Activated naive CD4-positive, alpha-beta T cell treated with anti-CD3 and anti-CD28 coated beads for 36 hours (primary cell): ENCODE results near the gene KLF13. TPM values are rescaled to one million over a fixed set of nuclear protein-coding genes. Genes with fewer than 3 reads are reported as not detected.

ENCODE experiments used
- CTCF ChIA-PET: fragments of 350-600 bp; sonication (Branson Sonifier 250); formaldehyde crosslinking; loops from one replicate; lab custom pipeline; 2021; ENCODE audit warnings: antibody characterized with exemption; lab: Charles Lee
- DNase-seq: peaks from one replicate; pipeline ENCODE4 v3.0.0-alpha.2; 2020
- H3K27ac Mint-ChIP-seq: one replicate; pipeline ENCODE4 v1.8.0; 2021; ENCODE audit warnings: mild to moderate bottlenecking, mixed read lengths
- H3K27me3 Mint-ChIP-seq: one replicate; pipeline ENCODE4 v1.8.0; 2021; ENCODE audit warnings: low read depth, mixed read lengths
- H3K36me3 Mint-ChIP-seq: one replicate; pipeline ENCODE4 v1.8.0; 2021; ENCODE audit warnings: low read depth, mixed read lengths
- H3K4me1 Mint-ChIP-seq: one replicate; pipeline ENCODE4 v1.8.0; 2021; ENCODE audit warnings: low read depth, mixed read lengths
- H3K4me3 Mint-ChIP-seq: one replicate; pipeline ENCODE4 v1.8.0; 2021; ENCODE audit warnings: mild to moderate bottlenecking, moderate library complexity, mixed read lengths
- H3K9me3 Mint-ChIP-seq: one replicate; pipeline ENCODE4 v1.8.0; 2021; ENCODE audit warnings: mixed read lengths
- intact Hi-C: fragments of 100-400 bp; cut with micrococcal nuclease; formaldehyde crosslinking; loops from one replicate; pipeline ENCODE4 v1.15.1; 2023
- total RNA-seq, 2 experiments: library from RNA; stranded (reverse); gene quantifications; one replicate each; pipeline ENCODE4 v1.2.3, GENCODE V29; 2021

Gene KLF13
- total RNA-seq, 2 experiments from 2014 or later: 115 to 121 TPM

DNA sequence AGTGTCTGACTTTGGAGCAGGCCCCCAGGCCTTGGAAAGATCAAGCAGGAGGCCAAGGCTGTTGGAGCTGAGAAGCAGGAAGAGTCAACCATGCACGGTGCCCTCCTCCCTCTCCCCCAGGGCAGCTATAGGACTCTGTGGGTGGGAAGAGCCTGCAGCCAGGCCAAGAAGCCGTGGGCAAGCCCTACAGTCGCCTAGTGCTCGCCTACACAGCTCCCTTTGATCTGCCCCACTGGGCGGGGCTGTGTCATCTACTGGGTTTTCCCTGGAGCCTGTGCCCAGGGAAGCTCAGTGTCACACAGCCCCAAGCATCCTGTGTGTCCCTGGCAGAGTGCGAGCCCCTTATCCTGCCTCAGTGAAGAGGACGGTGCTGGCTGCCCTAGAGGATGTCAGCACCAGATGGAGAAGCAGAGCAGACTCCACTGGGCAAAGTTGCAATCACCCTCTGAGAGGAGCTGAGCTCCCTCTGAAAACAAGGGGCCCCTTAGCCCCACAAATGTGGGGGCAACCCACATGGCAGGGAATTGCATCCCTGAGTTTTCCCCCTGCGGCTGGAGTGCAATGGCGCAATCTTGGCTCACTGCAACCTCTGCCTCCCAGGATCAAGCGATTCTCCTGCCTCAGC lies 72.2 kb downstream of the KLF13 start:
- no peaks in the 10 kb centered on the region for H3K9me3 Mint-ChIP-seq
- intact Hi-C loops: no loop called here
- peaks cover 25% of the 10 kb centered on the region for H3K4me1 Mint-ChIP-seq
- H3K36me3 Mint-ChIP-seq: no peaks in the 10 kb centered on the region
- peak; percentile 64 for DNase-seq
- no peaks in the 10 kb centered on the region for H3K27me3 Mint-ChIP-seq
- CTCF ChIA-PET: interaction anchor here (1.3 to 2.9 kb wide), 3 partner anchors 33 to 90 kb away, joined by 6 to 16 read pairs (median 7); no protein-coding TSS in a partner anchor
- H3K4me3 Mint-ChIP-seq: no peak overlapping the region
- no peak overlapping the region for H3K27ac Mint-ChIP-seq

DNA sequence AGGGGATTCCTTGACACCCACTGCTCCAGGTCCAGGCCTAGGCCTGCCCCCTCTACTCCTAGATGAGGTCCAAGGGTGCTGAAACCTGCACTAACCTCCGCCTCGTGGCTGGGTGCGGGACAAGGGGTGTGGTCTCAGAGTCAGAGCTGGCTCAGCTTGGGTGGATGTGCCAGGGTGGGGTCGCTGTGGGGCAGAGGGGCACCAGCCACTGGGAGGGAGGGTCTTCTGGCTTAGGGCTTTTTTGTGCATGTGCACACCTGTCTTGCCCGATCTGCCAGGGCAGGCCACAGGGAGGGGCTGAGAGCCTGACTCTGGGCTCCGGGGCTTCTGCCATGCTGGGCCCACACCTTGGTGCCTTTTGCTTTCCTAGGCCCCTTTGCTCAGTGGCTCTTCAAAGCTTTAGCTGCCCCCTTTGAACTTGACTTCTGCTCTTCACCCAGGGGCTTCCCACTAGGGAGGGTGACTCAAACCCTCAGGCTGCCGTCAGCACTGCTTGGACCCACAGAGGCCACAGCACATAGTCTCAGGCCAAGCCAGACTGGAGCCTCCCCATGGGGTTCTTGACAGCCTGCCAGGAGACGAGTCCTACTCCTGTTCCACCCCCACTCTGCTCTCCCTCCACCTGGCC lies 73.0 kb downstream of the KLF13 start:
- Mint-ChIP-seq H3K36me3 (no peaks in the 10 kb centered on the region), H3K9me3 (no peaks in the 10 kb centered on the region), H3K4me3 (no peak overlapping the region), H3K27ac (no peak overlapping the region), H3K4me1 (peaks cover 28% of the 10 kb centered on the region), H3K27me3 (no peaks in the 10 kb centered on the region)
- no peak for DNase-seq
- CTCF ChIA-PET: interaction anchor here (0.5 to 2.9 kb wide), 4 partner anchors 34 to 199 kb away, joined by 3 to 16 read pairs (median 5); no protein-coding TSS in a partner anchor
- intact Hi-C loops: no loop called here

DNA sequence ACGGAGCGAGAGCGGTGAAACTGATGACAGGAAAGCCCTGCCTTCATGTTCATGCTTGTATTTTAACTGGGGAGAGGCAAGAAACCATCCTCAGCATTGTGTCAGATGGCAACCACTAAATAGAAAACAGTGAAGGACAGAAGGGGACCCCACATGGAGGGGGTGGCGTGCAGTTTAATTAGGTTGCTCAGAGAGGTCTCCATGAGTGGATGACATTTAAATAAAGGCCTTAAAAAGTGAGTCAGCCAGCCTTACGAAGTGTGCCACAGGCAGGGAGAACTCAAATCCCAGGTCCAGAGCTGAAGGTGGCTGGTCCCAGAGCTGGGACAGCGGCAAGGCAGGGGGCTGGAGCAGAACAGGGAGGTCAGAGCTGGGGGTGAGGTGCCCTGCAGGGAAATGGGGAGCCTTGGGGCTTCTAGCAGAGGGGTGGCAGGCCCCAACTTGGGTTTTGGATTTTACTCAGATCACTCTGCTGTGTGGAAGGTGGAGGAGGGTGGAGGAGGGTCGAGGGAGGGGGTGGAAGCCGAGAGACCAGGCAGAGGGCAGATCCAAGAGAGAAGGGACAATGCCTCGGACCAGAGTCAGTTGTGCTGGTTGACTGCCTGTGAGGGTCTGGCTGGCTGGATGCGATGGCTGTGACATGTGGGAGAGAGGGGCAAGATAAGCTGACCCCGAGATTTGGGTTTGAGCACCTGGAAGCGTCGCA lies 73.7 kb downstream of the KLF13 start:
- H3K9me3 Mint-ChIP-seq: no peaks in the 10 kb centered on the region
- intact Hi-C loops: no loop called here

DNA sequence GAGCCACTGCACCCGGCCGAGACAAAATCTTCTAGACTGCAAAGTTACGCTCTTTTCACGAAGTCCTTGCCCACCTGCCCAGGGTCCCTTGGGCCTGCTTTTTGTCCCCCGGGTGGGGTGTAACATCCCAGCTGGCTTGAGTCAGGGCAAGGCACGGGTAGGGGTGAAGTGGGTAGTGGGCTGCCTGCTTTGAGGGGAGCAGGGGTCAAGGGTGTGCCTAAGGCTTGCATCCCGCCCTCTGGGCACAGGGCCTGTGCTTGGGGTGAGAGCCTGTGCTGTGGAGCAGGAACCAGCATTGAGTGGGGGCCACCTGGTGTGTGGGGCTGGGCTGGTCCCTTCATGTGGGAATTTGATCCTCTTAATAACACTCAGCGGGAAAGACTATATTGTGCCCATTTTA lies 74.6 kb downstream of the KLF13 start:
- H3K4me3 Mint-ChIP-seq: no peak overlapping the region
- CTCF ChIA-PET: interaction anchor here (0.5 kb wide), 1 partner anchor 255 kb away, joined by 3 read pairs; no protein-coding TSS in a partner anchor
- no peak overlapping the region for H3K27ac Mint-ChIP-seq

More for the DNA sequence above, 73.7 kb downstream of the KLF13 start:
- H3K27me3 Mint-ChIP-seq: no peaks in the 10 kb centered on the region
- CTCF ChIA-PET: interaction anchor here (0.5 to 0.7 kb wide), 2 partner anchors 179 to 599 kb away, joined by 3 to 4 read pairs; no protein-coding TSS in a partner anchor
- peaks cover 35% of the 10 kb centered on the region for H3K4me1 Mint-ChIP-seq
- DNase-seq: no peak
- no peaks in the 10 kb centered on the region for H3K36me3 Mint-ChIP-seq
- no peak overlapping the region for H3K4me3 Mint-ChIP-seq
- H3K27ac Mint-ChIP-seq: no peak overlapping the region

DNA sequence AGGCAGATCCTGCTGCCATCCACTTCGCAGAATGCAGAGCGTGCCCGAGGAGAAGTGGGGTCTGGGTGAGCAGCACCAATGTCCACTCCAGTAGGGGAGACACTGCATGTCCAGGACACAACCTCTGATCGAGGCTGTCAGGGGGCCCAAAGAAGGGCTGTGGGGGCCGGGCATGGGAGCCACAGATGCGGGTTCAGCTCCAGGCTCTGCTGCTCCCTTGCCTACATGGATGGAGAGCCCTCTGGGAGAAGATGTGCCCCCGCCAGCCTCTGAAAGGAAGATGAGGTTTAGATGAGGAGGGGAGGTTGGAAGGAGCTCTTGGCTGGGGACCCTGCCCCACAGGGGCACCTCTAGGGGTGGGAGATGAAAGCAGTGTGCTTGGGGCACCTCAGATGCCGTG lies 75.4 kb downstream of the KLF13 start:
- Mint-ChIP-seq H3K9me3 (no peaks in the 10 kb centered on the region), H3K4me1 (peaks cover 39% of the 10 kb centered on the region), H3K36me3 (no peaks in the 10 kb centered on the region), H3K27ac (no peak overlapping the region), H3K27me3 (no peaks in the 10 kb centered on the region), H3K4me3 (no peak overlapping the region)
- intact Hi-C loops: no loop called here
- CTCF ChIA-PET: interaction anchor here (1.4 kb wide), 1 partner anchor 10 kb away, joined by 4 read pairs; no protein-coding TSS in a partner anchor
- DNase-seq: no peak

More for the DNA sequence above, 74.6 kb downstream of the KLF13 start:
- Mint-ChIP-seq H3K4me1 (peaks cover 42% of the 10 kb centered on the region), H3K9me3 (no peaks in the 10 kb centered on the region), H3K36me3 (no peaks in the 10 kb centered on the region), H3K27me3 (no peaks in the 10 kb centered on the region)
- no peak for DNase-seq
- intact Hi-C loops: no loop called here

DNA sequence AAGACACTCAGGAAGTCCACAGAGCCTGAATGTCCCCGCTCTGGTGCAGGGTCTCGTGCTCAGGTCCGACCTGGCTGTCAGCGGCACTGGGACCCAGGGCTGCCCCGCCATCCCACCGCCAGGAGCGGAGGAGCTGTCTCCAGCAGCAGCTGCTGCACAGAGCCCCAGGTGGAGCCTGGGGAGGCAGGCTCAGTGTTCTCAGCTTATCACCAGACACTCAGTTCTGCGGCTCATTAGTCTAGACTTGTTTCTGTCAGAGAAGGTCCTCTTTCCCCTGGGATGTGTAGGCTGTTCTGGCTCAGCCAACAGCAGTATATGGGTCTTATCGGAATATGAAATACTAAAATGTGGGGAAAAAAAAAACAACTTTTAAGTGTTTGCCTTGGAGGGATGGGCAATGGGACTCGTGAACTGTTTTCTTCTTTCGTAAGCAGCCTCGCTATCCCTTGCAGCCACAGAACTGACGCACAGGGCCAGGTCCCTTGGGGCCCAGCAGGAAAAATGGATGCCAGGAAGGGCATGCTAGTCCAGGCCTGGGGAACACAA lies 75.9 kb downstream of the KLF13 start:
- Mint-ChIP-seq H3K4me1 (peaks cover 38% of the 10 kb centered on the region), H3K27ac (no peak overlapping the region), H3K36me3 (no peaks in the 10 kb centered on the region), H3K27me3 (no peaks in the 10 kb centered on the region), H3K4me3 (no peak overlapping the region), H3K9me3 (no peaks in the 10 kb centered on the region)
- intact Hi-C loops: no loop called here
- CTCF ChIA-PET: interaction anchor here (0.7 to 1.4 kb wide), 2 partner anchors 10 to 86 kb away, joined by 4 to 6 read pairs; no protein-coding TSS in a partner anchor
- DNase-seq: no peak

DNA sequence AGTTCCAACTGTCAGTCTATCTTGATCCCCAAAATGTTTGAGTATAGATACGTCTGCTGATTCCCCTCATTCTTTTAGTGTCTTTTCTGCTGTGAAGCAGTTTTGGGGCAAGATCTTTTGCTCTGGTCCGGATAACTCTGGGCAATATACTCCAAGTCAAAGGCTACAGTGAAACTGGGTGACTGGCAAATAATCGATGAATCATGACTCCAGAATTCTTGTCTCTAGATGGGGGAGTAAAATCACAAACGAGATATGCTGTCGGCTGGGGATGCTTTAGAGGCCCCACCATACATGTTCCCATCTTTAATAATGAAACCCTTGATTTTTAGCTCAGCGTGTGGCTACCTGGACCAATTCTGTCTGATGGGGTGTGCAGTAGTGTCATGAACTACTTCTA lies 76.5 kb downstream of the KLF13 start:
- no peak for DNase-seq
- Mint-ChIP-seq H3K4me1 (peaks cover 33% of the 10 kb centered on the region), H3K27me3 (no peaks in the 10 kb centered on the region), H3K9me3 (no peaks in the 10 kb centered on the region), H3K27ac (no peak overlapping the region), H3K36me3 (no peaks in the 10 kb centered on the region), H3K4me3 (no peak overlapping the region)
- intact Hi-C loops: no loop called here
- CTCF ChIA-PET: interaction anchor here (0.7 to 1.4 kb wide), 2 partner anchors 11 to 85 kb away, joined by 4 to 6 read pairs; no protein-coding TSS in a partner anchor

DNA sequence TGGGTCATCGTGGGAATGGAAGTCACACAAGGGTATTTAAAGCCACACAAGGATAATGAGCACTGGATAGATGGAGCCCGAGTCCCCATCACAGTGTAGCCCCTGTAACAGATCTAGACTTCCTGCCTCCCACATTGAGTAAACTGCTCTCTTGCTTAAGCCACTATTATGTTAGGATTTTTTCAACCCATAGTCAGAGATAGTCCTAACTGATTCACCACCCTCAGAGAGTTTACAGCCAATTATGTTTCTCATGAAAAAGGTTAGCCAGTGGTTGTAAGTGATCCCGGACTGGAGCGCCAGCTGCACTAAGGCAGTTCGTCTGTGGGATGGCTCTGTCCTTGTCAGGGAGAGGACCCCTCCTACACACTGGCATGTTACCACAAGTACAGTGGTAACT lies 77.0 kb downstream of the KLF13 start:
- no peak for DNase-seq
- no peak overlapping the region for H3K27ac Mint-ChIP-seq
- CTCF ChIA-PET: interaction anchor here (1.5 kb wide), 1 partner anchor 32 kb away, joined by 3 read pairs; no protein-coding TSS in a partner anchor
- H3K4me1 Mint-ChIP-seq: peaks cover 28% of the 10 kb centered on the region
- peaks cover 5% of the 10 kb centered on the region for H3K9me3 Mint-ChIP-seq
- H3K4me3 Mint-ChIP-seq: no peak overlapping the region
- peaks cover 2% of the 10 kb centered on the region for H3K36me3 Mint-ChIP-seq
- intact Hi-C loops: no loop called here
- no peaks in the 10 kb centered on the region for H3K27me3 Mint-ChIP-seq

DNA sequence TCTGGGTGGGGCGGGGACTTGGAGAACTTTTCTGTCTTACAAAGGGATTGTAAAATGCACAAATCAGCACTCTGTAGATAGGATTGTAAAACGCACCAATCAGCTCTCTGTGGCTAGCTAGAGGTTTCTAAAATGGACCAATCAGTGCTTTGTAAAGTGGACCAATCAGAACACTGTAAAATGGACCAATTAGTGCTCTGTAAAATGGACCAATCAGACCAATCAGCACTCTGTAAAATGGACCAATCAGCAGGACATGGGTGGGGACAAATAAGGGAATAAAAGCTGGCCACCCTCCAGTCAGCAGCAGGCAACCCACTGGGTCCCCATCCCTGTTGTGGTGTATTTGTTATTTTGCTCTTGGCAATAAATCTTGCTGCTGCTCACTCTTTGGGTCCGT lies 77.7 kb downstream of the KLF13 start:
- Mint-ChIP-seq H3K9me3 (peaks cover 9% of the 10 kb centered on the region), H3K27ac (no peak overlapping the region), H3K36me3 (peaks cover 3% of the 10 kb centered on the region), H3K4me1 (peaks cover 22% of the 10 kb centered on the region), H3K4me3 (no peak overlapping the region), H3K27me3 (no peaks in the 10 kb centered on the region)
- CTCF ChIA-PET: interaction anchor here (1.0 to 1.5 kb wide), 3 partner anchors 31 to 189 kb away, joined by 3 to 4 read pairs (median 3); no protein-coding TSS in a partner anchor
- intact Hi-C loops: no loop called here
- no peak for DNase-seq

DNA sequence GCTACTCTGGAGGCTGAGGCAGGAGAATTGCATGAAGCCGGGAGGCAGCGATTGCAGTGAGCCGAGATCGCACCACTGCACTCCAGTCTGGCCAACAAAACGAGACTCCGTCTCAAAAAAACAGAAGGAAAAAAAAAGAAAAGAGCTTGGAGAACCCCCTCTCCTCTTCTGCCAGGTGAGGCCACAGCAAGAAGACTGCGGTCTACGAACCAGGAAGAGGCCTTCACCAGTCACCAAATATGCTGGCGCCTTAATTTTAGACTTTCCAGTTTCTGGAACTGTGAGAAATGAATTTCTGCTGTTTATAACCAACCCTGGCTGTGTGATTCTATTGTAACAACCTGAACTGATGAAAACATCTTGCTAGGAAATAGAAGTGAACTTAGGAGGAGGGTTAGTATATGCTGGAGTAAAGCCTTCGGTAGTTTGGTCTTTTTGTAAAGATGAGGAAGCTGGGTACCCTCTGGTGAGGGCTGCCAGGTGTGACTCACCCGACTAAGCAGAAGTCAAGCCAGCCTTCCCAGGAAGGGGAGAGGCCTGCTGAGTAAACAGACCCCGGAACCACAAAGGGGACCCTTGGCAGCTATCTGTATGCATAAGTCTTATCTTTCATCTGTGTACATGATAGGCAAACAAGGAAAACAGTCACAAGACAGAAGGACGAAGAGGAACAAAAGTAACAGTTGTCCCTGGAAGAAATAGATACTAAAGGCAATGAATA lies 78.7 kb downstream of the KLF13 start:
- intact Hi-C loops: no loop called here
- H3K36me3 Mint-ChIP-seq: peaks cover 3% of the 10 kb centered on the region
- peak overlapping the region; percentile 75 for H3K27ac Mint-ChIP-seq
- peaks cover 18% of the 10 kb centered on the region for H3K4me1 Mint-ChIP-seq
- H3K9me3 Mint-ChIP-seq: peaks cover 11% of the 10 kb centered on the region
- no peaks in the 10 kb centered on the region for H3K27me3 Mint-ChIP-seq
- CTCF ChIA-PET: interaction anchor here (0.6 to 1.5 kb wide), 6 partner anchors 26 to 190 kb away, joined by 3 to 6 read pairs (median 3); no protein-coding TSS in a partner anchor
- peak; percentile 44 for DNase-seq
- peak overlapping the region; percentile 22 for H3K4me3 Mint-ChIP-seq

DNA sequence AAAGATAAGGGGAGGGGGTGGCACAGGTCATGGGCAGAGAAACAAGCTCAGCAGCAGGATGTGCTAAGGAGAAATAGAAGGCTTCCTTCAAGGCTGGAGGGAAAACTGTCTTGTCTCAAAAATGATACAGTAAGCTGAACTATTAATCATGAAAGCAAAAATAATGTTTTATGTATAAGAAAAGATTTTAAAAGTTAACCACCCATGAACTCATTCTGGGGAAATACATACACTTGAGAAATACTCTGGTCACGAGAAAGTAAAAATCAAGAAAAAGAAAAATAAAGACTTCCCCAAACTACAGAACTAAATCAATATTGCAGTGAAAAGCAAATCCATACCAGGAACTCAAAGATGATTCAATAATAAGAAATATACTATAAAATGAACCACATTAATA lies 80.7 kb downstream of the KLF13 start:
- H3K27ac Mint-ChIP-seq: no peak overlapping the region
- H3K36me3 Mint-ChIP-seq: peaks cover 3% of the 10 kb centered on the region
- peaks cover 11% of the 10 kb centered on the region for H3K9me3 Mint-ChIP-seq
- intact Hi-C loops: no loop called here
- no peaks in the 10 kb centered on the region for H3K27me3 Mint-ChIP-seq
- peaks cover 18% of the 10 kb centered on the region for H3K4me1 Mint-ChIP-seq
- no peak overlapping the region for H3K4me3 Mint-ChIP-seq
- CTCF ChIA-PET: interaction anchor here (1.7 kb wide), 1 partner anchor 12 kb away, joined by 4 read pairs; no protein-coding TSS in a partner anchor
- no peak for DNase-seq
